Muscle of arm (tissue), 12 donors: ENCODE measurements around the gene R3HDM4. TPM values are rescaled to one million over a fixed set of nuclear protein-coding genes. Genes with fewer than 3 reads are reported as not detected.
A peak's percentile ranks its signal among the peaks of the same experiment; 100 is the strongest.
"Not testable (repeated sequence)": the region's sequence is repeated elsewhere in the genome, so short reads cannot be mapped to it uniquely, and the experiment has no call there.

Experiments used
- DNase-seq: peaks from one replicate; pipeline ENCODE4 v3.0.0-alpha.2; 2013
- polyA plus RNA-seq, 12 donors: library from polyadenylated mRNA; unstranded; fragments of 120-200 nt; gene quantifications; one replicate each; pipeline ENCODE4 v1.2.1, GENCODE V29; 2013; ENCODE audit not compliant: insufficient read length in 12 of 12

The R3HDM4 gene
- polyA plus RNA-seq, 12 donors = 21.0 to 60.9 (median 27.3) TPM; not detected in 1

GRCh38 chr19:861756-862580, 51.1 kb downstream of the R3HDM4 start:
- DNase-seq = no peak

- DNase-seq = no peak
Observed at GRCh38 chr19:861141-861755, 51.8 kb downstream of the R3HDM4 start.

GRCh38 chr19:858868-859843, 53.9 kb downstream of the R3HDM4 start, which contains the start of gene CFD:
CFD (plus strand) TSS chr19:859664; CDS start chr19:859690, 26 bp downstream.
- no peak for DNase-seq

- DNase-seq = no peak
Observed at GRCh38 chr19:858284-858683, 54.7 kb downstream of the R3HDM4 start.

GRCh38 chr19:855566-856120, 57.4 kb downstream of the R3HDM4 start:
- no peak for DNase-seq

GRCh38 chr19:855142-855541, 57.9 kb downstream of the R3HDM4 start:
- no peak for DNase-seq

- no peak for DNase-seq
Observed at GRCh38 chr19:854549-854948, 58.5 kb downstream of the R3HDM4 start.

GRCh38 chr19:853614-854220, 59.3 kb downstream of the R3HDM4 start:
- DNase-seq = not testable (repeated sequence)

GRCh38 chr19:853014-853585, 59.9 kb downstream of the R3HDM4 start:
- no peak for DNase-seq

GRCh38 chr19:852136-853013, 60.6 kb downstream of the R3HDM4 start, which contains the start of gene ELANE:
ELANE (plus strand) TSS chr19:852303; CDS start chr19:852329, 26 bp downstream.
- DNase-seq = no peak

- DNase-seq = no peak
Observed at GRCh38 chr19:850979-851335, 62.1 kb downstream of the R3HDM4 start.

GRCh38 chr19:850221-850978, 62.6 kb downstream of the R3HDM4 start:
- peak; percentile 85 for DNase-seq

- not testable (repeated sequence) for DNase-seq
Observed at GRCh38 chr19:849195-849594, 63.8 kb downstream of the R3HDM4 start.

GRCh38 chr19:848386-848921, 64.6 kb downstream of the R3HDM4 start:
- no peak for DNase-seq
